SKM-1 (cell line): Measurements from ENCODE around the gene ATG10.
A peak's percentile ranks its signal among the peaks of the same experiment; 100 is the strongest.
"Not testable (repeated sequence)": the region's sequence is repeated elsewhere in the genome, so short reads cannot be mapped to it uniquely, and the experiment has no call there.

Source experiments
- DNase-seq: peaks from one replicate; lab custom pipeline; 2025; ENCODE audit not compliant: unreplicated experiment; lab: John Stamatoyannopoulos, UW

The ATG10 gene

DNA sequence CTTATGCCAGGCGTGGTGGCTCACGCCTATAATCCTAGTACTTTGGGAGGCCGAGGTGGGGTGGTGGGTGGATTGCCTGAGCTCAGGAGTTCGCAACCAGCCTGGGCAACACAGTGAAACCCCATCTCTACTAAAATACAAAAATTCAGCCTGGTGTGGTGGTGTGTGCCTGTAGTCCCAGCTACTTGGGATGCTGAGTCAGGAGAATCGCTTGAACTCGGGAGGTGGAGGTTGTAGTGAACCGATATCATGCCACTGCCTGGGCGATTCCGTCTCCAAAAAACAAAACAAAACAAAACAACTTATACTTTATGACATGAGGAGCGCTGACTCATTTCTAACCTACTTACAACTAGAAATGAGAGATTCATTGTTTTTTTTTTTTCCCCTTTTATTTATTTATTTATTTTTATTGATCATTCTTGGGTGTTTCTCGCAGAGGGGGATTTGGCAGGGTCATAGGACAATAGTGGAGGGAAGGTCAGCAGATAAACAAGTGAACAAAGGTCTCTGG is 10.4 kb downstream of the ATG10 start:
- not testable (repeated sequence) for DNase-seq

DNA sequence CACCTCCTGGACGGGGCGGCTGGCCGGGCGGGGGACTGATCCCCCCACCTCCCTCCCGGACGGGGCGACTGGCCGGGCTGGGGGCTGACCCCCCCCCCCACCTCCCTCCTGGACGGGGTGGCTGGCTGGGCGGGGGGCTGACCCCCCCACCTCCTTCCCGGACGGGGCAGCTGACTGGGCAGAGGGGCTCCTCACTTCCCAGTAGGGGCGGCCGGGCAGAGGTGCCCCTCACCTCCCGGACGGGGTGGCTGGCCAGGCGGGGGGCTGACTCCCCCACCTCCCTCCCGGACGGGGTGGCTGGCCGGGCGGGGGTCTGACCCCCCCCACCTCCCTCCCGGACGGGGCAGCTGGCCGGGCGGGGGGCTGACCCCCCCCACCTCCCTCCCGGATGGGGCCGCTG is 11.3 kb downstream of the ATG10 start:
- DNase-seq, result not testable (repeated sequence)

DNA sequence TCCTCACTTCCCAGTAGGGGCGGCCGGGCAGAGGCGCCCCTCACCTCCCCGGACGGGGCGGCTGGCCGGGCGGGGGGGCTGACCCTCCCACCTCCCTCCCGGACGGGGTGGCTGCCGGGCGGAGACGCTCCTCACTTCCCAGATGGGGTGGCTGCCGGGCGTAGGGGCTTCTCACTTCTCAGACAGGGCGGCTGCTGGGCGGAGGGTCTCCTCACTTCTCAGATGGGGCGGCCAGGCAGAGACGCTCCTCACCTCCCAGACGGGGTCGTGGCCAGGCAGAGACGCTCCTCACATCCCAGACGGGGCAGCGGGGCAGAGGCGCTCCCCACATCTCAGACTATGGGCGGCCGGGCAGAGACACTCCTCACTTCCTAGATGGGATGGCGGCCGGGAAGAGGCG is 11.7 kb downstream of the ATG10 start:
- DNase-seq, result not testable (repeated sequence)

DNA sequence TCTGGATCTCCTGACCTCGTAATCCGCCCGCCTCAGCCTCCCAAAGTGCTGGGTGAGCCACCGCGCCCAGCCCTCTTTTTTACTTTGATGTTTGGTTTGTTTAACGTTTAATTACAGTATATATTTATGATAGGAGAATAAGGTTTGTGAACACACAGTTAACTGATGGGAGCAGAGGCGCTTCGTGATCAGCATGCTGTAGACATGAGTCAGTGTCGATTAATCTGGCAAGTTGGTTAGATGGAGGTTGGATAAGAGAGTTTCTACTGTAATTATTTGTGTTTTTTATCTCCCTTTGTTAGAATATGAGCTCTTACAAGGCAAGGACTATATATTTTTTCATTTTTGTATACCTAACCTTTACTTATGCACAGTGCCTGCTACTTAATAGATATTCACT is 14.3 kb downstream of the ATG10 start:
- no peak for DNase-seq

DNA sequence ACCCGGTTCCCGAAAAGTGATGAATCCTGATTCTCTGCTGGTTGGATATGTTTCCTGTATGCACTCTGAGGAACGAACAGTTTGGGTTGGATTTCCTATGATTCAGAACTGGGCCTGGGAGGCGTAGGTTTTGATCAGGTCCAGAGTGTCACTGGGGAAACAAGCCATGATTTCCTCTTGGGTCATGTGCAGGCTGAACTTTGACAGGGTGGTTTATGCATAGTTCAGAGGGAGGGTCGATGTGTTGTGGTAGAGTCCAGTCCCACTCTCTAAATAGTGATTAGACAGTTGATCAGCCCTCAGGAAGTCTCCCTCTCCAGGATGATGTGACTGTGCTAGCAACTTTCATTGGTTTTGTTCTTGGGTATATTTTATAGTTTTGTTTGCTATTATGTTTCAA is 17.4 kb downstream of the ATG10 start:
- DNase-seq, result no peak

DNA sequence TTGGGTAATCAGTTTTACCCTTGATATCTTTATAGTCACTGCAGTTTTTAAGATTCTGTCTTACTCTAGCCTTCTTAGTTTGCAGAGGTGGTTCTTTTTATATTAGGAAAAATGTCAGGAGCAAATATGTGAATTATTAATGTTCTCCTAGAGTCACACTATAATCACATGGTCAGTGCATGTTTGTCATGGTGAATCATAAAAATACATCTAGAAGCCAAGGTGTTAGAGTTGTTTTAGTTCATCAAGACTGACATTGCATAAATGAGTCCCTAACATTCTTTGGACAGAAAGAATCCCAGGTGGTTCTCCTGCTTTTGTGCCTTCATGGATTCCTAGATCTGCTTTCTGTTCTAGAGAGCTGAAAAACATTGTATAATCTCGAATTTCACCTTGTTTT is 22.9 kb downstream of the ATG10 start:
- no peak for DNase-seq

DNA sequence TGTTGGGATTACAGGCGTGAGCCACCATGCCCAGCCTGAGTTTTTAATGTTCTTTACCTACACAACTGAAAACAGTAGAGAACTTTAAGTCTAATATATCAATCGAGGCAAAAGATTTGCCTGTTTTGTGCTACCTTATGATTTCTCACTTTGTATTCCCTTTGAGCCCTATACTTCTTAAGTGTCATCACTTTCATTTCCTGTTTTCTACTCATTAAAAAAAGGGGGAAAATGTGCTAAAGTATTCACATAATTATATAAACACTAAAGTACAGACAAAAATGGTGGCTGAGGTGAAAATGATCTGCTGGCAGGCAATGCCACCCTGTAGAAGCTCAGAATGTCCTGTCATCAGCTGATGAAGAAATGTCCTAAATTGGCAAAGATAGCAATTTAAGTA is 23.6 kb downstream of the ATG10 start:
- DNase-seq, result no peak

DNA sequence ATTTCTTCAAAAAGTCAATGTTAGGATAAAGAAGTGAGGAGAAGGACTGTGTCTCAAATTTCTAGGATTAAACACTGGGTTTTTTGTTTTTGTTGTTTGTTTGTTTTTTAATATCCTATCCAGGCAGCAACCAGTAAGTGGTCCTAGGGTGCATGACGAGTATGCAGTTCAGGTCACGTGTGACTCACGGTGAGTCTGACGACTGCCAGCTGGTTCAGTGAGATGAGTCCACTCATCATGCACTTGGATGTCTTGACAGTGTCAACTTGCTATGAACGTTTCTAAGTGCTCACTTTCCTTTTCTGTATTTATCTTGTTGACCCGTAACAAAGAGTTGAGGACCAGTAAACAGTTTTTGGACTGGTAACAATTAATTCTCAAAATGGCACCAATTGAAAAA is 32.7 kb downstream of the ATG10 start:
- DNase-seq, result no peak

DNA sequence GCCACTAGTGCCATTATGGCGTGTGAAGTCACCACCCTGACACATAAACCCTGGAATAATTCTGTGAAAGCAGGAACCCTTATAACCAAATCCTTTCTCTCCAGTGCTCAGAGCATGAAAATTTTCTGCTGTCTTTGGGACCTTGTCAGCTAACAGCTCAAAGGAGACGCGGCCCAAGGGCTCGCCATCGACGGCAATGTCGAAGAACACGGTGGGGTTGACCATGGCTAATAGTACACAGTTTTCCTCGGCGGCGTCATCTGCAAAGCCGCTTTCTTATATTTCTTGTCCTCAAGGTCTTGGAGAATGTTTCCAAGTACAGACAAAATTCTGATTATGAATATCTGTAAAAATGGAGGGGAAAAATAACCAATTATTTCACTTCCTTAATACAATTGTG is 38.0 kb downstream of the ATG10 start:
- DNase-seq, result not testable (repeated sequence)

DNA sequence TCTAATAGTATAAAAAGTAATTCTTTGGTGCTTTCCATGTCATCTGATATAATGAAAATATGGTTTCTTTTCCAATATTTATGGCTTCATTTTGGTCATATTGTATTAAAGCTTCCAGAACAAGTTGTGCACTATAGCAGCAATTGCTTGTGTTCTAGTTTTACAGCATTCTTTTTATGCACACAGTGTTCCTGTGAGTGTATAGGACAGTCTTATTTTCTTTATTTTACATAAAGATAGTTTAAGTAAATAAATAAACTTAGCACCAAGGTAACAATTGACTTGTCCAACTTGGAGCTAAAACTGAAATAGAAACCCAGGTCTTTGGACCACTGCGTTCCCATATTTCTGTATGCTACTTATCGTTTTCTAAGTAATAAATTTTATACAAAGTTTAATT is 38.9 kb downstream of the ATG10 start:
- DNase-seq, result no peak

DNA sequence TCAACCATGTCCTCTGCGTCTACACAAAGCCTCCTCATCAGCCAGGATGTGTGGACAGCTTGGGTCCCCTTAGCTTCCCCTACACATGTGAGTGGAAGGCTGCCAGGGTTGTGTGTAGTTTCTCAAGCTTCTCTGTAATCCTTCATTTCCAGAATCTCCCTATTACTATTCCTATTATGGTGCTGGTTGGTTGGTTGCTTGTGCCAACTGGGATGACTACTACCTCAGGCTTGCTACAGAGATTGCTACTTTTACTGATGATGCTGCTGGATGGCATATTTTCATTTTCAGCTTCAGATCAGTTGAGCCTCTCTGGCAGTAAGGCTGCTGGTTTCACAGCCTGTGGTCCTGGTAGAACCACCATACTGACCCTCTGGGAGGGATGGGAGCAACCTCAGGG is 39.9 kb downstream of the ATG10 start:
- no peak for DNase-seq

DNA sequence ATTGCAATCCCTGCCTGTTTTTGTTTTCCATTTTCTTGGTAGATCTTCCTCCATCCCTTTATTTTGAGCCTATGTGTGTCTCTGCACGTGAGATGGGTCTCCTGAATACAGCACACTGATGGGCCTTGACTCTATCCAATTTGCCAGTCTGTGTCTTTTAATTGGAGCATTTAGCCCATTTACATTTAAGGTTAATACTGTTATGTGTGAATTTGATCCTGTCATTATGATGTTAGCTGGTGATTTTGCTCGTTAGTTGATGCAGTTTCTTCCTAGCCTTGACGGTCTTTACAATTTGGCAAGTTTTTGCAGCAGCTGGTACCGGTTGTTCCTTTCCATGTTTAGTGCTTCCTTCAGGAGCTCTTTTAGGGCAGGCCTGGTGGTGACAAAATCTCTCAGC is 42.8 kb downstream of the ATG10 start:
- DNase-seq, result not testable (repeated sequence)

DNA sequence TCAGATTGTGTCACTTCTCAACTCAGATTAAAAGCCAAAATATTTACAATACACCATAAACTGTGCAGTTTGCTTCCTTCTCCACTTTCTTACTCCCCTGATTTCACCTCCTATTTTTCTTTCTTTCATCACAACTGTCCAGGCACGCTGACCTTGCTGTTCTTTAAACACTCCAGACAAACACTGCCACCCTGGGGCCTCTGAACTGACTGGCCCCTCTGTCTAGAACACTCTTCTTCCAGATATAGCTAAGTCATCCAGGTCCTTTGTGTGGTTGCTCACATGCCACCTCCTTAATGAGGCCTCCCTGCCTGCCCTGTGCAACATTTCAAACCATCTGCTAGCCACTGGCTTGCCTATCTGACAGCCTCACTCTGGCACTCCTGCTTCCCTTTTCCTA is 46.6 kb downstream of the ATG10 start:
- DNase-seq, result peak; percentile 86

DNA sequence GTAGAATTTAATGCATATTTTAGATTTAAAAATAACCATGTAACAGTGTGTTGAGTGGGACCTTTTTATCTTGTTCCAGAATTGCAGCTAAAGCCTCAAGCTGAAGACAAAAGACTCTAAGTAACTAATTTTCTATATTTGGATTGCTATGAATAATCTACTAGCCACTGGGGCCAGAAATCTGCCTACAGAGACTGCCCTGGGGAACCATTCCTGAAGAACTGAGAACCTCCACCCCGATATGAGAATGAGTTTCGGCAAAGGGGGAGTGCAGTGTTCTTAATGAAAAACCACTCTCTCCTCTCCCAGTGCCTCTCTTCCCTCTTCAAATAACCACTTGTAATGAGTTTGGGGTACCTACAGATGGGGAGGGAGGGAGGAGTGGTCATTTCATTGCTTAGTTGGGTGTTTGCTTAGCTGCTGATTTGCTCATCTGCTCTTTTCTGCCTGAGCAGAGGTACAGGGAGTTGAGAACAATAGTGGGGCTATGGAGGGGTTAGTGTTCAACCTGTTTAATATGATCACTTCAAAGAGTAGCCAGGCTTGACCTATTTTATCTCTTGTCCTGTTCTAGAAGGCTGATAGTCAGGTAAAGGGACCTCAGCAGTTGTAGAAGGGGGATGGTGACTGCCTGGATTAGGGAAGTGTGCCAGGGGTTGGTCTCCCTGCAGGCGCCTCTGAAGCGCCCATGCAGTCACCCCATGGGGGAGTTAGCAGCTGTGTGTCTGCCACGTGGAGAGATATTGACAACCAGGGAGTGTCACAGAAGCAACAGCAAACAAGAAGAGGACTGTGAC is 47.7 kb downstream of the ATG10 start:
- peak; percentile 13 for DNase-seq

DNA sequence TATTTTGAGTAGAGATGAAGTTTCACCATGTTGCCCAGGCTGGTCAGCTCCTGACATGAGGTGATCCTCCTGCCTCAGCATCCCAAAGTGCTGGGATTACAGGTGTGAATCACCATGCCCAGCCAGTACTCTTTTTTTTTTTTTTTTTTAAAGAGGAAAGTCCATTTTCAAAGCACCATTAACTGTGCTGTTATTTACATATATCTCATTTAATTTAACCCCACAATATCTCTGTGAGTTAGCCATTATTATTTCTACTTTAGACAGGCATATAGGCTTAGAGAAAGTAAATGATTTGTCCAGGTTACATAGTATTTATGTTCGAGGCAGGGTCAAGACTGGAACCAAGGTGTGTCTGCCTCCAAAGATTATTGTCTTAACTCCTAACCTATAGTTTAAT is 50.7 kb downstream of the ATG10 start:
- no peak for DNase-seq

DNA sequence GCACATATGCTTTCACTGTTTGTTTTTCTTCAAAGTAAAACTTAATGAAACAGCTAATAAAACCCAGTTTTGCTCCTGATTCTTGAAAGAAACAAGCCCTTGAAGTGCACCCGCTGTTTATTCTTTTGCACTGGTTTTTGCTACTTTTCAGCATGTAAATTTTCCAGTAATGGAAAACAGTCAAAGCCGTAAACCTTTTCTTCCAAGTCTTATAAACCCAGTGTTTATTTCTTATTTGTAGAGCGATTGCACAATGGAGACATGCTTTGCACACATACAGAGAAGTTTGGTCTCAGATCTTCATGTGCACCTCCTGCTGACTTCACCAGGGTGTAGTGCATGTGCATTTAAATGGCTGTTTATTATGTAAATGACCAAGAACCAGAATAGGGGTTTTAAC is 51.8 kb downstream of the ATG10 start:
- DNase-seq, result no peak

DNA sequence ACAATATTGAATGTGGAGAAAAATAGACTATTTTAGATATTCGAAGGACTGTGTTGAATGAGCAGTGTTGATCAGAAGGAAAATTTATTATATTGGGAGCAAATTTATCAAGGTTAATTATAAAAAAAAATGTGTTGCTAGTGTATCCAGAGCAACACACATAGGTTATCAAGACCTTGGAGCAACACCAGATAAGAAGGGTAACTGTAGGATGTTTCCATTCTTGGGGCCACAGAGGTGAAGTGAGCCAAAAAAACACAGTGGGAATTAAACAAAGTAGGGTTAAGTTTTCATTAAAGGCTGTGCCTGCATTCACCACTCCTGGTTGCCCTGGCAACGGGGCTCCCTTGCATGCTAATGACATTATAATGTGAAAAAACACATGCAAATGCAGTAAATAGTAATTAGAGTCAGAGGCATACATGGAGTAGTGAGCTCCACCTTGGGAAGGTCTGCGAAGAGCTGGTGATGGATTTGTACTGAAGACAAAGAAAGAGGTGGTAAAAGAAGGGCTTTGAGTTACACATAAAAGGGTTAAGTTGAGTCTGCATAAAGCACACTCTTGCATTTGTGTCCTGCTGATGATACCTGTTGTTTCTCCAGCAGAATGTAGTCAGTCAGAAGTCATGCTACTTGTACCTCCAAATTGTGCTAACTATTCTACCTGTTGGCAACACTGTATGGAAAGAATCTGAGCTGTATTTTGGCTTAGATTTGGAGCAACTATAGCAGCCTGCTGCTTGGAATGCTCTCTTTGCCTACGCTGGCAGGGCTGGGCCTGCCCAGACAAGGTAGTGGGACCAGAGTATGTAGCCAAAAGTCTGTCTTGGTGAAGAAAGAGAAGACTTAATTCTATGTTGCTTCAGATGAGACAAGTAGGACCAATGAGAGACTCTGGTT is 59.6 kb downstream of the ATG10 start:
- DNase-seq, result no peak

DNA sequence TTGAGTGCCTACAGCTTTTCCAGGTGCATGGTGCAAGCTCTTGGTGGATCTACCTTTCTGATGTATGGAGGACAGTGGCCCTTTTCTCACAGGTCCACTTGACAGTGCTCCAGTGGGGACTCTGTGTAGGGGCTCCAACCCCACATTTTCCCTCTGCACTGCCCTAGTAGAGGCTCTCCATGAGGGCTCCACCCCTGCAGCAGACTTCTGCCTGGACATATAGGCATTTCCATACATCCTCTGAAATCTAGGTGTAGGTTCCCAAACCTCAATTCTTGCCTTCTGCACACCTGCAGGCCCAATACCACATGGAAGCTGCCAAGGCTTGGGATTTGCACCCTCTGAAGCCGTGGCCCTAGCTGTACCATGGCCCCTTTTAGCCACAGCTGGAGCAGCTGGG is 71.1 kb downstream of the ATG10 start:
- not testable (repeated sequence) for DNase-seq

DNA sequence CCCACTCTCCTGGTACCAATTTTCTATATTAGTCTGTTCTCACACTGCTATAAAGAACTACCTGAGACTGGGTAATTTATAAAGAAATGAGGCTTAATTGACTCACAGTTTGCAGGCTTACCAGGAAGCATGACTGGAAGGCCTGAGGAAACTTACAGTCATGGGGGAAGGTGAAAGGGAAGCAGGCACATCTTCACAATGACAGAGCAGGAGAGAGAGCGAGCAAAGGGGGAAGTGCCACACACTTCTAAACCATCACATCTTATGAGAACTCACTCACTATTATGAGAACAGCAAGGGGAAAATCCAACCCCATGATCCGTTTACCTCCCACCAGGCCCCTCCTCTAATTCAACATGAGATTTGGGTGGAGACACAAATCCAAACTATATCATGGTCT is 72.2 kb downstream of the ATG10 start:
- DNase-seq, result peak; percentile 6

DNA sequence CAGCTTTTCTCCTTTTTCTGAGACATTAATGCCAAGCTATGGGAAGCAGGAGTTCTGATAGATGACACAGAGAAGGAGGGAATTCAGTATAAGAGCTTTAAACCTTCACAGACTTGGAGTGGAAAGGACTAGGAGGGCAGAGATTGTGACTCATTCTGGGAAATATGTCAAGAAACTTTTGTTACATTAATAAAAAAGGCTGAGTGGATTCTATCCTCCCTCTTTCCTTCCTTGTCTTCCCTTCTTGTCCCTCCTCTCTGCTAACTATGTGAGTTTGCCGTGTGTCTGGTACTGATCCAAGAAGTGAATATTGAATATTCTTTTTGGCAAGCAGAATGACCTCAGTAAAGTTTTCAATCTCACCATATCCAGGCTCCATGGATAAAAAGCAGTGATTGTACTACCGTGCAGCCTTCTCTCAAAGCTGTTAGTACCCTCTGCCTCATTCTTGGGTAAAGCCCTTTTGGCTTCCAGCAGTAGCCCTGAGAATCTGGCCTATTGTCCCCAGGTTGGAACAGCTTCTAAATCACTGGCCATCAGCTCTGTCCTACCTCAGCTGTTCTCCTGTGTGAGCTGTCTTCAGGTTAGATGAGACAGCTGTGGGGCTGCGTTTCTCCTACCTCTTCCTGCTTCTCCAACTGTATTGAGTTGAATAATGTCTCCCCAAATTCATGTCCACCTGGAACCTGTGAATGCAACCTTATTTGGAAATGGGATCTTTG is 73.9 kb downstream of the ATG10 start:
- no peak for DNase-seq

DNA sequence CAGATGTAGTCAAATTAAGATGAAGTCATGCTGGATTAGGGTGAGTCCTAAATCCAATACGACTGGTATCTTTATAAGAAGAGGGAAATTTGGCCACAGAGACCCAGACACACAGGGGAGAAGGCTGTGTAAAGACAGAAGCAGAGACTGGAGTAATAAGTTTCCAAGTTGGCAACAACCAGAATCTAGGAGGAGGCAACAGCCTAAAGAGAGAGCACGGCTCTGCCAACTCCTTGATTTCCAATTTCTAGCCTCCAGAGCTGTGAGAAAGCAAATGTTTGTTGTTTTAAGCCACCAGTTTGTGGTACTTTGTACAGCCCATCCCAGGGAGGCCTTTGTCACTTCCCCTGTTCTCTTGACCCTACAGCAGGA is 74.4 kb downstream of the ATG10 start:
- DNase-seq, result no peak
